ENCODE measurements around the gene TAS2R30.
"Not testable (repeated sequence)": the region's sequence is repeated elsewhere in the genome, so short reads cannot be mapped to it uniquely, and the experiment has no call there.

The TAS2R30 gene

DNA sequence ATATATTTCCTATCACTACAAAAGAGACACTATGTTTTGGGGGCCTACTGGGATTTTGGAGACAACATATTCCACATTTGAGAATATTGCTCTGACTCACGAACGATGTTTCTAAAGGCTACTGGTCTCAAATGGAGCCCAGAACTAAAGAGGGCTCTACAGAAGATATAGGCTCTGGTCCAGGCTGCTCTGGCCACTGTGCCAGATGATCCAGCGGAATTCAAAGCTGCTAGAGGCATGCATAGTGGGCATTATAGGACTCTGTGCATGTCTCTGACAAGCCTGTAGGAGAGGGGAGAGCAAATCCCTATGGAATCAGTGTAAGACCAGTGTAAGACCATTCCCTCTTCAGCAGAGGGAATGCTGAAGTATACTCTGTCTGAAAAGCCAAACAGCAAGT, 4.1 kb downstream of the TAS2R30 start:
- DNase-seq (ENCODE audit: low read depth), result no peak

- DNase-seq (ENCODE audit: low read depth), result not testable (repeated sequence)
Observed at GRCh38 chr12:11114130-11114529, 20.3 kb downstream of the TAS2R30 start.

- DNase-seq (ENCODE audit: low read depth), result not testable (repeated sequence)
Observed at GRCh38 chr12:11111213-11111612, 23.2 kb downstream of the TAS2R30 start.

- no peak for DNase-seq (ENCODE audit: low read depth)
Observed at GRCh38 chr12:11108862-11109261, 25.6 kb downstream of the TAS2R30 start.

GRCh38 chr12:11107719-11108118, 26.7 kb downstream of the TAS2R30 start:
- no peak for DNase-seq (ENCODE audit: low read depth)

DNA sequence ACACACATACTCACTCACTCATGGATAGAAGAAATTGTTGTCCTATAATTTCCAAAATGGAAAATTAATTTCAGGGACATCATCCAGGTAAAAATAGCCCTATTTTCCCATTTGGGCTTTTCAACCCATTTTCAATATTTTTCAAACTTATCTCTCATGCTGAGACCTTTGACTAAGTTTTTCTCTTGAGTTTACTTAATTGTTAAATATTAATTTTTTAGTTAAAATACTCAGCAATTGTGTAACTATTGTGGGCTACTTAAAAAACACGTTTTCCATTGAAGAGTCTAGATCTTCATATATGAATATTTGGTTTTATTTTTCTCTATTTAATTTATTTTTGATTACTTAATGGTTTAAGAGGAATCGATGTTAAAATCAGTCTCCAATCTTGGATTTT, 28.2 kb downstream of the TAS2R30 start:
- DNase-seq (ENCODE audit: low read depth), result no peak

DNA sequence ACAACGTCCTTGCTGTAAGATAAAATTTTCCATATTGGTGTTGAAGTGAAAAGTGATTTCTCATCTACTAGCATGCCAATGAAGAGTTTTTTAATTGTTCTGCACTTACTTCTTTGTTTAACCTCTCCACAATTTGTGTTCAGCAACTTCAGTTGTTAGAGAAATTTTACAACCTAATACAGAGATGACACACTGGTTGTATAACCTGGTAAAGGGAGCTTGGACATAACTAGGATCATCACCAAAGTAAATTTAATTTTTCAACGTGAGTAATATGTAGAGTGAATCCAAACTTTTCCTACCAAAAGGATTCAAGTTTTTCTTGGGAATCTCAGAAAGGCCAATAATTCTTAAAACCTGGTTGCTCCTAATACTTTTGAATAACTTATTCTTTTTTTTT, 28.9 kb downstream of the TAS2R30 start:
- no peak for DNase-seq (ENCODE audit: low read depth)

GRCh38 chr12:11094910-11095309, 39.5 kb downstream of the TAS2R30 start:
- DNase-seq (ENCODE audit: low read depth), result not testable (repeated sequence)

DNA sequence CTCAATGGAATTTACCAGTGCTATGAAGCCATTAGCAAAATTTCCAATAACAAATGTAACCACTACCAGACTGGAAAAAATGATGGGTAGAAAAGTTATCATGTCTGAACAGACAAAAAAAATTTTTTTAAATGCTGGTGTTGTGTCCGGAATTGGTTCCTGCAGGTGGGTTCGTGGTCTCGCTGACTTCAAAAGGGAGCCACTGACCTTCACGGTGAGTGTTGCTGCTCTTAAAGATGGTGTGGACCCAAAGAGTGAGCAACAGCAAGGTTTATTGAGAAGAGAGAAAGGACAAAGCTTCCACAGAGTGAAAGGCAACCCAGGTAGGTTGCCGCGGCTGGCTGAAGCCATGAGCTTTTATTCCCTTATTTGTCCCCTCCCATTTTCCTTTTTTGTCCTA, 42.3 kb downstream of the TAS2R30 start, which contains the start of gene TAS2R43:
TSS of gene TAS2R43 (minus strand) at position 186 of the 400 bp plus-strand sequence. CDS start at position 102, 84 bp downstream.
- DNase-seq (ENCODE audit: low read depth), result no peak

- DNase-seq (ENCODE audit: low read depth), result no peak
Observed at GRCh38 chr12:11089246-11089645, 45.2 kb downstream of the TAS2R30 start.

- DNase-seq (ENCODE audit: low read depth), result no peak
Observed at GRCh38 chr12:11085419-11085818, 49.0 kb downstream of the TAS2R30 start.

All from stimulated activated CD8-positive, alpha-beta memory T cell treated with anti-CD3 and anti-CD28 coated beads, Interleukin-12 subunit alpha, Interleukin-12 subunit beta, amount 100 ng/mL, for 4 hours (primary cell).